Sigmoid colon (tissue), 7 donors: Measurements from ENCODE around the gene PLIN4. TPM values are rescaled to one million over a fixed set of nuclear protein-coding genes. Genes with fewer than 3 reads are reported as not detected.
A peak's percentile ranks its signal among the peaks of the same experiment; 100 is the strongest.

Experiments used
- DNase-seq: peaks from one replicate; pipeline ENCODE4 v3.0.0-alpha.2; 2019
- H3K27ac ChIP-seq, 4 donors: fragments of 200-600 bp; sonication (generic); one replicate each; pipeline ENCODE4 v1.5.1; 2016 to 2019; ENCODE audit warnings: mild to moderate bottlenecking in 1 of 4
- H3K27me3 ChIP-seq, 3 donors: fragments of 200-600 bp; sonication (generic); one replicate each; pipeline ENCODE4 v1.5.1; 2019; ENCODE audit warnings: mild to moderate bottlenecking in 1 of 3
- H3K36me3 ChIP-seq, 4 donors: fragments of 200-600 bp; sonication (generic); one replicate each; pipeline ENCODE4 v1.5.1; 2016 to 2019
- H3K4me1 ChIP-seq, 4 donors: fragments of 200-600 bp; sonication (generic); one replicate each; pipeline ENCODE4 v1.5.1; 2017 to 2019
- H3K4me3 ChIP-seq, 4 donors: fragments of 200-600 bp; sonication (generic); one replicate each; pipeline ENCODE4 v1.5.1; 2017 to 2019; ENCODE audit warnings: mild to moderate bottlenecking in 2 of 4, moderate library complexity in 1 of 4
- H3K9me3 ChIP-seq, 4 donors: fragments of 200-600 bp in 3 of 4; sonication (generic) in 3 of 4; one replicate each; pipeline versions ENCODE4 v1.5.1 to v1.6.1; 2013 to 2019
- CTCF ChIP-seq, 4 experiments: fragments of 450-650 bp in 3 of 4; fragments of 200-600 bp in 1 of 4; IDR thresholded peaks; one replicate each; pipeline ENCODE4 v1.5.1; 2016 to 2019; ENCODE audit warnings: antibody characterized with exemption in 4 of 4, mild to moderate bottlenecking in 3 of 4, moderate library complexity in 2 of 4
- EP300 ChIP-seq, 4 donors: sonication (generic); formaldehyde crosslinking; IDR thresholded peaks; one replicate each; pipeline ENCODE4 v1.6.1; 2017; ENCODE audit warnings: antibody characterized with exemption in 4 of 4
- POLR2A ChIP-seq, 2 donors: fragments of 450-650 bp; IDR thresholded peaks; one replicate each; pipeline ENCODE4 v1.6.1; 2016; ENCODE audit warnings: antibody characterized with exemption in 2 of 2, mild to moderate bottlenecking in 2 of 2, moderate library complexity in 2 of 2
- POLR2AphosphoS5 ChIP-seq, 4 donors: sonication (generic); formaldehyde crosslinking; IDR thresholded peaks; one replicate each; pipeline ENCODE4 v1.6.1; 2017; ENCODE audit warnings: antibody characterized with exemption in 4 of 4
- WGBS, 2 donors: extraction: QIAGEN DNeasy Blood & Tissue Kit; methylation state at CpG; one replicate each; pipeline ENCODE4 v1.1.7; 2013; 5-methylcytosine and 5-hydroxymethylcytosine counted together
- intact Hi-C: fragments of 100-400 bp; cut with DNase I; formaldehyde crosslinking; loops from one replicate; pipeline ENCODE4 v1.15.1; 2023
- polyA plus RNA-seq, 3 donors: library from polyadenylated mRNA; stranded (reverse); fragments of 200-250 nt; gene quantifications; one replicate each; pipeline ENCODE4 v1.2.3, GENCODE V29; 2013
- total RNA-seq, 4 donors: library from RNA; depleted of rRNA; stranded (reverse); fragments of >200 nt; gene quantifications; one replicate each; pipeline ENCODE4 v1.1.0, GENCODE V29; 2016
- donor health status: healthy with polysubstance abuse.
- donor health status: Bipolar disorder and iron deficiency.
- donor health status: healthy.

PLIN4 gene
- total and polyA plus RNA-seq, 7 donors = 0.69 to 71.7 (median 41.3) TPM

- peak; percentile 62 for DNase-seq
- Histone ChIP-seq H3K27ac (peak overlapping the region in 3 of 4 donors; percentile 49 to 66 (median 52)), H3K36me3 (peaks cover 25 to 95% (median 61%) of the 10 kb centered on the region in 4 donors), H3K4me1 (peaks cover 0 to 31% (median 22%) of the 10 kb centered on the region in 4 donors), H3K27me3 (no peaks in the 10 kb centered on the region), H3K9me3 (no peaks in the 10 kb centered on the region), H3K4me3 (no peak overlapping the region)
- intact Hi-C loops = no loop called here
- TF ChIP-seq CTCF (IDR thresholded peaks at IDR 0.05) (no peak), POLR2A (IDR thresholded peaks at IDR 0.05) (no peak), EP300 (IDR thresholded peaks at IDR 0.05) (no peak), POLR2AphosphoS5 (IDR thresholded peaks at IDR 0.05) (peak in 2 of 4 donors; percentile 9 to 20)
- WGBS, 2 donors = 92 to 94% methylated on average over 37 of the region's 37 CpGs
Measured at GRCh38 chr19:4502282-4503131, 15.8 kb downstream of the PLIN4 start.

- Histone ChIP-seq H3K4me3 (no peak overlapping the region), H3K9me3 (no peaks in the 10 kb centered on the region), H3K4me1 (peaks cover 0 to 22% (median 15%) of the 10 kb centered on the region in 4 donors), H3K27me3 (no peaks in the 10 kb centered on the region), H3K27ac (peak overlapping the region in 2 of 4 donors; percentile 52 to 66), H3K36me3 (peaks cover 22 to 95% (median 59%) of the 10 kb centered on the region in 4 donors)
- DNase-seq = no peak
- intact Hi-C loops = no loop called here
- WGBS, 2 donors = 93 to 95% methylated on average over 25 of the region's 25 CpGs
- TF ChIP-seq POLR2AphosphoS5 (IDR thresholded peaks at IDR 0.05) (peak in 2 of 4 donors; percentile 23 to 34), POLR2A (IDR thresholded peaks at IDR 0.05) (no peak), EP300 (IDR thresholded peaks at IDR 0.05) (no peak), CTCF (IDR thresholded peaks at IDR 0.05) (no peak)
Measured at GRCh38 chr19:4501691-4502090, 16.6 kb downstream of the PLIN4 start.

GRCh38 chr19:4500841-4501591 lies 17.3 kb downstream of the PLIN4 start:
- Histone ChIP-seq H3K9me3 (no peaks in the 10 kb centered on the region), H3K27ac (peak overlapping the region in 2 of 4 donors; percentile 52 to 66), H3K4me1 (peaks cover 0 to 16% (median 9%) of the 10 kb centered on the region in 4 donors), H3K4me3 (no peak overlapping the region), H3K27me3 (no peaks in the 10 kb centered on the region), H3K36me3 (peaks cover 20 to 95% (median 61%) of the 10 kb centered on the region in 4 donors)
- intact Hi-C loops = no loop called here
- TF ChIP-seq EP300 (IDR thresholded peaks at IDR 0.05) (no peak), POLR2AphosphoS5 (IDR thresholded peaks at IDR 0.05) (no peak), CTCF (IDR thresholded peaks at IDR 0.05) (no peak), POLR2A (IDR thresholded peaks at IDR 0.05) (no peak)
- WGBS, 2 donors = 94% methylated on average over 29 of the region's 29 CpGs
- peak; percentile 65 for DNase-seq

- no peaks in the 10 kb centered on the region for H3K27me3 ChIP-seq
- intact Hi-C loops = no loop called here
- peak overlapping the region in 1 of 4 donors; percentile 10 for H3K27ac ChIP-seq
- peaks cover 0 to 8% (median 5%) of the 10 kb centered on the region in 4 donors for H3K4me1 ChIP-seq
- no peaks in the 10 kb centered on the region for H3K9me3 ChIP-seq
- TF ChIP-seq EP300 (IDR thresholded peaks at IDR 0.05) = no peak
- no peak for TF ChIP-seq POLR2AphosphoS5 (IDR thresholded peaks at IDR 0.05)
- TF ChIP-seq POLR2A (IDR thresholded peaks at IDR 0.05) = no peak
- TF ChIP-seq CTCF (IDR thresholded peaks at IDR 0.05) = no peak
- H3K36me3 ChIP-seq = peaks cover 20 to 92% (median 59%) of the 10 kb centered on the region in 4 donors
- no peak for DNase-seq
- WGBS, 2 donors = 95 to 96% methylated on average over 15 of the region's 15 CpGs
- no peak overlapping the region for H3K4me3 ChIP-seq
Measured at GRCh38 chr19:4499855-4500254, 18.4 kb downstream of the PLIN4 start.
